NOMO-1 treated with dmso at 0.1 percent for 144 hours (cell line): ENCODE data around the gene CNST.
"Not testable (repeated sequence)": the region's sequence is repeated elsewhere in the genome, so short reads cannot be mapped to it uniquely, and the experiment has no call there.

Experiments used
- DNase-seq: peaks from one replicate; lab custom pipeline; 2025; ENCODE audit not compliant: unreplicated experiment; lab: John Stamatoyannopoulos, UW

Gene CNST

GRCh38 chr1:246583056-246583440, 16.8 kb downstream of the CNST start:
- no peak for DNase-seq

GRCh38 chr1:246583448-246584185, 17.4 kb downstream of the CNST start:
- no peak for DNase-seq

DNA sequence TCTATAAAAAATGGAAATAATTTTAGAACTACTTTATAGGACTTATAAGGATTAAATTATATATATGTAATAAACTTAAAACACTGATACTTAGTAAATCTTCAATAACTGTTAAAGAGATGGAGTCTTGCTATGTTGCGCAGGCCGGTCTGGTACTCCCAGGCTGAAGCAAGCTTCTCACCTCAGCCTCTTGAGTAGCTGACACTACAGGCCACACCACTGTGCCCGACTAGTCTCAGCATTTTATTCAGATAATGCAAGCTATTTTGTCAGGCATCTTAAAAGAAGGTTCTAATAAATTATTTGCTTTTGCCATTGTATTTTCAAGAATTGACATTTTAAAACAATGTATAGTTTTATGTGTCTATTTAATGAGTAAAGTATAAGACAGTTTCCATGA, 20.8 kb downstream of the CNST start:
- no peak for DNase-seq

- DNase-seq: peak; percentile 76
These were observed 21.4 kb downstream of the CNST start for GRCh38 chr1:246587606-246588005.

- no peak for DNase-seq
These were observed 22.0 kb downstream of the CNST start for GRCh38 chr1:246588159-246588721.

DNA sequence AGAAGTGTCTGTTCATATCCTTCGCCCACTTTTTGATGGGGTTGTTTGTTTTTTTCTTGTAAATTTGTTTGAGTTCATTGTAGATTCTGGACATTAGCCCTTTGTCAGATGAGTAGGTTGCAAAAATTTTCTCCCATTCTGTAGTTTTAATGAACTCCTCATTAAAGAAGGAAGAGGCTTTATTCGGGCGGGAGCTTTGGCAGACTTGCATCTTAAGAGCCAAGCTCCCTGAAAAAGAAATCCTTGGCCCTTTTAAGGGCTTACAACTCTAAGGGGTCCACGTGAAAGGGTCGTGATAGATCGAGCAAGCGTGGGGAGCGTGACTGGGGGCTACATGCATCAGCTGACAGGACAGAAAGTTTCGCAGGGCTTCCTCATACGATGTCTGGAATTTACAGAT, 23.7 kb downstream of the CNST start:
- not testable (repeated sequence) for DNase-seq

GRCh38 chr1:246591047-246591446, 24.8 kb downstream of the CNST start:
- no peak for DNase-seq

DNA sequence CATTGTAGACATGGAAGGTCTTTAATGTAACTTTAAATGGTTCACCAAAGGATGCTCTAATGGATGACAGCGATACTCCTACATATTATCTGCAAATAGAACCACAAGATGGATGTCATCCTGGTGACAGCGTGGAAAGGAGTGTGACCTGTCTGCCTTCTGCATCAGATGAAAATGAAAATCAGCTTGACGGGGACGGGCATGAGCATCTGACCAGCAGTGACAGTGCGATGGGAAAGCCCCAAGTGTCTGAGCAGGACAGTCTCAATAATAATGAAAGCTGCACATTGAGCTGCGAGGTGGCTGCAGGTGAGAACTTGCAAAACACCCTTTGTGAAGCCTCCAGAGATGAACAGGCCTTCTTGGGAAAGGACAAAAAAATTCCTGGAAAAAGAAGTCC, 25.2 kb downstream of the CNST start:
- DNase-seq: no peak

- no peak for DNase-seq
These were observed 25.7 kb downstream of the CNST start for GRCh38 chr1:246591958-246592357.

- DNase-seq: no peak
These were observed 26.4 kb downstream of the CNST start for GRCh38 chr1:246592695-246593094.

GRCh38 chr1:246595146-246595545, 28.9 kb downstream of the CNST start:
- no peak for DNase-seq

GRCh38 chr1:246597340-246597739, 31.1 kb downstream of the CNST start:
- no peak for DNase-seq

GRCh38 chr1:246597971-246598370, 31.7 kb downstream of the CNST start:
- DNase-seq: no peak

DNA sequence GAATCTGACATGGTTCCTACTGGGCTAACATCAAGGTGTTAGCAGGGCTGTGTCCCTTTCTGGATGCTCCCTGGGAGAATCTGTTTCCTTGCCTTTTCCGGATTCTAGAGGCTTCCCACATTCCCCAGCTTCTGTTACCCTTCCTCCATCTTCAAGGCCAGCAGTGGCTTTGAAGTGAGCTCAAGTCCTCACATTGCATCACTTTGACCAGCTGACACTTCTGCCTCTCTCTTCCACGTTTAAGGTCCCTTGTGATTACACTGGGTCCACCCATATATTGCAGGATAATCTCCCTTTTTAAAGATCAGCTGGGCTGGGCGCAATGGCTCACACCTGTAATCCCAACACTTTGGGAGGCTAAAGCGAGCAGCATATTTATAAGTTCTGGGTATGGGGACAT, 33.1 kb downstream of the CNST start:
- DNase-seq: no peak

GRCh38 chr1:246600579-246600978, 34.3 kb downstream of the CNST start:
- DNase-seq: no peak

- DNase-seq: no peak
These were observed 35.9 kb downstream of the CNST start for GRCh38 chr1:246602194-246602593.

DNA sequence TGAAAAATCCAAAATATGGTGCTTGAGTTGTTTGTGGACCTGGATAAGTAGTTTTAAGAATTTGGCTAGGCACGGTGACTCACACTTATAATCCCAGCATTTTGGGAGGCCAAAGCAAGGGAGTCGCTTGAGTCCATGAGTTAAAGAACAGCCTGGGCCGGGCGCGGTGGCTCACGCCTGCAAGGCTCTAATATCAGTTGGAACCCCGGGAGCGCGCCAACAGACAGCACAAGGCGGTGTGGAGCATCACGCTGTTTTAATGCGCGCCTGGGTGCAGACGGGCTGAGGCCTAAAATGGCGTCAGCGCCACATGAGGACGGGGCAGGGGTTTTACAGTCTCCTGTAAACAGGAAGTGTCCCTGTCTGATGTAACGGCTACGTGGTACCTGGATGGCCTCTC, 39.0 kb downstream of the CNST start:
- not testable (repeated sequence) for DNase-seq

DNA sequence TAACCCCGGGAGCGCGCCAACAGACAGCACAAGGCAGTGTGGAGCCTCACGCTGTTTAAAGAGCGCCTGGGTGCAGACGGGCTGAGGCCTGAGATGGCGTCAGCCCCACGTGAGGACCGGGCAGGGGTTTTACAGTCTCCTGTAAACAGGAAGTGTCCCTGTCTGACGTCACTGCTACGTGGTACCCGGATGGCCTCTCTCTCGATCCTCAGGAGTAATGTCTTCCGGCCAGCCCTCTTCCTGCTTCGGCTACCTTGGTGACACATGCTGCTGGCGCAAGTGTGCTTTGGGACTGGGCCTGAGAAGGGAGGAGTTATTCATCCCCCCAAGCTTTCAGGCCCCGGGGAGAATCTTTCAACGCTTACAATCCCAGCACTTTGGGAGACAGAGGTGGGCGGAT, 41.2 kb downstream of the CNST start:
- no peak for DNase-seq

DNA sequence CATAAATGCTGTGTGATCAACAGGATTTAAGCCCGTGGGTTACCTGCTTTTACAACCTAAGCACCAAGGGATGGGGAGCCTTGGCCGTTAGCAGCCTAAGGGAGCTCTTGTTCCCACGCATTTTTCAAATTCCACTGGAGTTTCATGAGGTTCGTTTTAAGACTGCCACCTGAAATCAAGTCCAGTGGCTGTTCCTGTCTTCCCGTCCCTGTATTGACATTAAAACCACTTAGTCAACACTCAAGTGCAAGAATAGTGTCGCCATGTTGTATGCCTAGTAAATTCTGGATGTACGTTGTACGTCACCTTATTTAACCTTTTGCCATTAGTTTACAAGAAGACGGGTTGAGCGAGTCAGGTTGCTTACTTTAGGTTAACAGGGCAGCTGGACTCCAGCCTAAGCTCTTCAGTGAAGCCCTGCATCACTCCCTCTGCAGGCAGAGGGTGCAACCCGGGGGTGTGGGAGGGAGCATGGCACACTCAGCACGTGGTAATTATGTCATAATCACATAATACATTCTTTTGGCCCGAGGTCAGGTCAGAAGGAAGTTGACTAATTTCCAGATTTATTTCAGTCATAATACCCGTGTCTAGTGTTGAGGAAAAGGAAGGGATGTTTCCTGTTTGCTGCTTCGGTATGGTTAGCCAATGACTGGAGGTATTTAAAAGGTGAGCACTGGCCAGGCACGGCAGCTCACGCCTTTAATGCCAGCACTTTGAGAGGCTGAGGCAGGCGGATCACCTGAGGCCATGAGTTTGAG, 42.5 kb downstream of the CNST start:
- peak; percentile 90 for DNase-seq

DNA sequence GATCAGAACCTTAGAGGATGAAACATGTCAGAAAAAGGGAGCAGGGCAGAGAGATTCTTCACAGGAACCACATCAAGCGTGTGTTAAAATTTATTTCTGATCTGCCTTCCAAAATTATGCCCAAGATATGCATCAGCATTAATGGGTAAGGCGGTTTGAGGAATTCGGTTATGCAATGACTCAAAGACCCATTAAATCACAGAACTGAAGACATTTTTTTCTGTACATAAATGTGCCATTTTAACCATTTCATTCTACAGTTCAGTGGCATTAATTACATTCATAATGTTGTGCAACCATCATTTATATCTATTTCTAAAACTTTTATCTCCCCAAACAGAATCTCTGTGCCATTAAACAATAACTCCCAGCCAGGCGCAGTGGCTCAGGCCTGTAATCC, 43.4 kb downstream of the CNST start:
- DNase-seq: no peak

DNA sequence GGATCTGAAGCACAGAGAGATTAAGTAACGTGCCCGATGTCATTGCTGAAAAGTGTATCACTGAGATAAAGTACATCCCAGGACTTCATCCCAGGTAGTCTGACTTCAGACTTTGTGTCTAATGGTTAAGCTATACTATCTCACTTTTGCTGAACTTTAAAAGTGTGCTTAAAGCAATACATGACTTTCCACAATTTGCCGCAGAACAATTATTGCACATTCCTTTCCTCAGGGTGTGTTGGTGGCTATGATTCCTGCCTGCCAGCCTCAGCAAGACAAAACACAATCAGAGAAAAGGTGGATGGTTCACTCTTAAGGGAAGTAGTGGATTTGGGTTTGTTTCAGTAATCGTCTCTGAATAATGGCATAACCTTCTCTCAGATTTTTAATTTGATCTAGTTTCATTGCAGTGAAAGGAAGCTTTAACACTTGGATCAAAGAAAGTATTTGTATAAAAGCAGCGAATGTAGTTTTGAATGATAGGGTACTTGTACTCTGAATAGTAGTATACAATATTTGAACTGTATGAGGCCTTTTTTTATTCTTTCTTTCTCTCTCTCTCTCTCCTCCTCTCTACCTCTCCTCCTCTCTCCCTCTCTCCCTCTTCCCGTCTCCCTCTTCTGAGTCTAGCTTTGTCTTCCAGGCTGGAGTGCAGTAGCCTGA, 47.0 kb downstream of the CNST start:
- no peak for DNase-seq

DNA sequence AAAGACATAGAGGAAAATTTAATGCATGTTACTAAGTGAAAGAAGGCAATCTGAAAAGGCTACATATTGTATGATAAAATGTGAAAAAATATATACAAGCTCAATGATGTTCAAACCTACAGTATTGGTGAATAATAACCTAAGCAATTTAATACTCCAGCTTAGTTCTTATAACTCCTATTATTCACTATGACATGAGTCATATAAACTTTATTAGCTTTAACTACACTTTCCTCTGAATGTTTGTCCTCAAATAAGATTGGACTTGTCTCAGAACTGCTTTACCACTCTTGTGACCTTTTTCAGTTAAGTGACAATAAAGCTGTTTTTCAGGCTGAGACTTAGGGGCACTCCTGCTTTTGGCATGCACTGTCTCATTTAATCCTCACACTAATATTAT, 50.9 kb downstream of the CNST start:
- no peak for DNase-seq
